GM19467 (cell line): ENCODE measurements around the gene RET.
"Not testable (repeated sequence)": the region's sequence is repeated elsewhere in the genome, so short reads cannot be mapped to it uniquely, and the experiment has no call there.

Experiments used
- ATAC-seq: cut with Tn5 transposase; IDR thresholded peaks from one replicate; pipeline ENCODE4 v1.9.1; 2021; ENCODE audit warnings: mild to moderate bottlenecking, moderate library complexity; ENCODE audit not compliant: unreplicated experiment

Gene RET

GRCh38 chr10:43131906-43132305 is 55.0 kb downstream of the RET start:
- ATAC-seq, result no peak

DNA sequence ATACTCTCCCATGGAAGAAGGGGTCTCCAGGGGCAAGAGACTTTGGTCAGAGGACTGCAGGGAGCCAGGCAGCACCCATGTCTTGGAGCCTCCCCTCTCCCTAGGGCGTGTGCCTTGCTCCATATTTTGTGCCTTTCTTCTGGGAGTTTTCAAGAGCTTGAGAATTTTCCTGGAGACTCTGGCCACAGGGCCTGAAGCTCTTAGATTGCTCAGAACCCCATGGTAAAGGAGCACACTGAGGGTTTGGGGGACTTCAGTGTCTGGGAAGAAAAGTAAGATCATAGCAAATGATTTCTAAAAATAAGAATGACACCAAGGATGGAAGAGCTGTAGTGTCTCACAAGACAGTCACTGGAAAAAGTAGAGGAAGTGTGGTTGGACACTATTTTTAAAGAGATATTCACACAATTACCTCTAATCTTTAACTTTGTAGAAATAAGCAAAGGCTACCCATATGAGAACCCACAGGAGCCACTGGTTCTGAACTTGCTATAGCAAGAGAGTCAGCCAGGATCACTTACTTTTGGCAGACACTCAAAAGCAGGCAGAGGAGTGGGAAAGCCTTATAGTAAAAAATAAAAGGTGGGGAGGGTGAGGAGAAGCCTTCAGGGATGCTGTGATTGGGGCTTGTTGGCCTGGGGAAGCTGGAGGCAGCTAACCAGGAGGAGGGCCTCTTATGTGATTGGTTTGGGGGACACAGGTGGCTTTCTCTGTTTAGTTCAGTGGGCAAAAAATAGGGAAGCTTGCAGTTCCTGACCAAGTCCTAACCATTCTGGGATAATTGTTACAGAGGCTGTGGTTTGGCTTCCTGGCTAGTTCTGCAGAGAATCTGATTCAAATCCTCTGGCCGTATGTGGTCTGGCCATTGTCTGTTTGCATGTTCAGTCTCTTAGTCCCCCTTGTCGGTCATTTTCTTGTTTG is 56.3 kb downstream of the RET start:
- ATAC-seq, result no peak

DNA sequence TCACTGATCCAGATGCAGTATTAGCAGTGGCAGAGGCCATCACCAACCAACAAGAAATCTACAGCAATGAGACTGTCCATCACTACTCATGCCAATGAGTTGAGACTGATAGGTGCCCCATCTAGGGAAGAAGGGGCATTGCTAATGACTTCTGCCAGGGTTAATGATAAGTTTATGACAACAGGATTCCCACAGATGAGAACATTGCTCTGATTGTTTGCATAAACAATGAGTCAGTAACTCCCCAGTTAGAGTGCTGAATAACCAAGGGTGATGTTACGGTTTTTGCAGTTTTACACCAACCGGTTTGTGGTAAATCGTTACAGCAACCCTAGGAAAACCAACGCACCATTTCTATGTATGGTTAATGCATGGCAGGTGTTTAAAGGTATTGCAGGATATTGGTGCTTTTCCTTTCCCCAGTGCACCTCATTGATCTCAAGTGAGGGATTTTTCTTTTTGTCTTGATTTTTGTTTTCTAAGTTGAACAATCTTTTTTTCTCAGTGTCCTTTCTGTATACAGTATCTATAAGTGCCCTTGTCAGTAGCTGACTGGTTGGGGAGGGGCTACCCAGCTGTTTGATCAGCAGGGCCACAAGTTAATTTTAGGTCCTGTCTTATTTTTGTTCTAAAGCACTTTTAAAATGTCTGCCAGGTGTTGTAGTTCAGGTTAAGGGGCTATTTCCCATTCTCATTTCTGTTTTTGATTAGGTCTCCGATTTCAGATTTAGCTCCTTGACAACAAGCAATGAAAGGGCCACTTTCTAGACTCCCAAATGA is 57.4 kb downstream of the RET start:
- ATAC-seq, result no peak

DNA sequence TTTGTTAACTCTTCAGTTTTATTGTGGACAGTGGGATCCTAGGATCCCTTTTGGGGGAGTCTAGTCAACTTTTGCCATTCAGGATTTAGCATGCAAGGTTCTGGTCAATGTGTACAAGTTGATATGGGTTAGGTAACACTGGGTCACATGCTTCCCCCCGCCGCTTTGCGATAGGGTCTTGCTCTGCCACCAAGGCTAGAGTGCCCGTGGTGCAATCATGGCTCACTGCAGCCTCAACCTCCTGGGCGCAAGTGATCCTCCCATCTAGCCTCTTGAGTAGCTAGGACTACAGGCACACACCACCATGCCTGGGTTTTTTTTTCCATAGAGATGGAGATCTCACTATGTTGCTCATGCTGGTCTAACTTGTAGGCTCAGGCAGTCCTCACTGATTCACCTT is 58.2 kb downstream of the RET start:
- no peak for ATAC-seq

DNA sequence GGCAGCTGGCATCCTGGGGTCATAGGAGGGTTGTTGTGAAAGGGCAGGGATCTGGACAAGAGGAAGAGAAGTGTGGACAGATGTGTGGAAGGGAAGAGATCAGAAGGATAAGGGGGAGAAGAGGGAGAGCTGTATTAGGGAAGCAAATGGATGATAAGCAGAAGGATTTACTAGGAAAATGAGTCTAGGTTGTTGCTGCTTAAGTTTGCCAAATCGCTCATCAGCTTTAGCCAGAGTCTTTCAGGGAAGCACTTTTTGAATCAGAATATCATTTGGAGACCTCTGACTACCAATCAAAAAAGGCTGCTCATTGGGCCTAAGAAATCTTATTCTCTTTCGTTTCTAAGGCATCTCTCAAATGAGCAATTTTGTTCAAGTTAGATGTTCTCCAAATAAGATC is 58.8 kb downstream of the RET start:
- ATAC-seq, result no peak

DNA sequence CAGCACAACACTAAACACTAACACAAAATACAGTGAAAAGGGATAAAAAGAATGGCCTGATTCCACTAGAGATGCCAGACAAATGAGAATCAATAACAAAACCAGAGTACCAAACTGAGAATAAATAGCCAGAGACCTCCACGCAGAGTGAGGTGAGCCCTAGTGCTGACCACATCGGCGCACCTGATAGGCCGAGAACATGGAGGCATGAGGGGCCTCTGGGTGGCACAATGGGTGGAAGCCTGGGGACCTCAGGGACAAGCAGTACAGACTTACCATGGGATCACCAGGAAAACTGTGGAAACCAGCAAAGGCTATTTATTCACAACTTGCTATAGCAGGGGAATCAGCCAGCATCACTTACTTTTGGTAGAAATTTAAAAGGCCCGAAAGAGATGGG is 59.6 kb downstream of the RET start:
- ATAC-seq, result no peak

DNA sequence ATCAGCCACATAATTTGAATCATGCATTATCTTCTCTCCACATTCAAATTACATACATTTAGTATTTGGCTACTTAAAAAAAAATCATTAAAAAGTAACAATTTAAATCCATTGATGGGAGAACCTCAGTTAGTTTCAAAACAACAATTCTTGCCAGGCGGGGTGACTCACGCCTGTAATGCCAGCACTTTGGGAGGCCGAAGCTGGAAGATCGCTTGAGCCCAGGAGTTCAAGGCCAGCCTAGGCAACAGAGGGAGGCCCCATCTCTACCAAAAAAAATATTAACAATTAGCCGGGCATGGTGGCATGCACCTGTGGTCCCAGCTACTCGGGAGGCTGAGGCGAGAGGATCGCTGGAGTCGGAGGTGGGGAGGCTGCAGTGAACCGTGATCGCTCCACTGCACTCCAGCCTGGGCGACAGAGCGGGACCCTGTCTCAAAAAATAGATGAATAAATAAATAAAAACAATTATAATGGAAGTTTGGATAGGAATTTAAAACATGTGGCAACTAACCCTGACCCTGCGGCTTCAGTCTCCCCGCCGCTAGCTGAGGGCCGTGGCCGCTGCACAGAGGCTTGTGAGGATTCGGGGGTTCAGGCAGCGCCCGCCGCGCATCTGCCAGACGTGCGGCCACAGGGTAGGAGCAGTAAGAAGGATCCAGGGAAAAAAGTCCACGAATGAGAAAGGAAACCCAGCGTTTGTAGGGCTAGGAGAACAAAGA is 60.3 kb downstream of the RET start:
- no peak for ATAC-seq

GRCh38 chr10:43137717-43138020 is 60.8 kb downstream of the RET start:
- no peak for ATAC-seq

GRCh38 chr10:43138021-43138756 is 61.3 kb downstream of the RET start, which contains the start of gene CSGALNACT2:
Gene CSGALNACT2 (plus strand): TSS chr10:43138445. CDS start chr10:43155150, 16,705 bp downstream.
- peak; percentile 68 for ATAC-seq

DNA sequence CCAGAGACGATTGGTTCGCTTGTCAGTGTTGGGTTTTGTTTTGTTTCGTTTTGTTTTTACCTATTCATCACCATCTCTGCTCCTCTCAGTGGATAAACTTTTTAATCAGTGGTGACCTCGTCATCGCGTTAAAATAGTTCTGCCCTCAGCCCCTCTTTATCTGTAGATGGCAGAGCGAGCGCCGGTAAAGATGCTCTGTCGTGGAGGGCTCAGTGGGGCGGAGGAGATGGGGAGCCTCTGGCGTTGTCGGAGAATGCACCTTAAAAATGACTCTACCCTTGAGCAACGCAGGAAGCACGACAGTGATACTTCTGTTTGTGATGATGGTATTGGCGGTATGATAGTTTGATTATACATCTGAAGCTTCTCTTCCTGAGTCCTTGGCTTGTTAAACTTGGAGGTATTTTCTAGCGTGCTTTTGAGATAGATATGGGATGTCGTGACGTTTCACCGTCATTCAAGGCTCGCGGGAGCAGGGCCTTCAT is 61.9 kb downstream of the RET start:
- peak; percentile 32 for ATAC-seq

GRCh38 chr10:43141421-43141820 is 64.6 kb downstream of the RET start:
- no peak for ATAC-seq

- ATAC-seq, result no peak
These were observed 68.4 kb downstream of the RET start for GRCh38 chr10:43145311-43145710.

GRCh38 chr10:43145936-43146335 is 69.1 kb downstream of the RET start:
- not testable (repeated sequence) for ATAC-seq

DNA sequence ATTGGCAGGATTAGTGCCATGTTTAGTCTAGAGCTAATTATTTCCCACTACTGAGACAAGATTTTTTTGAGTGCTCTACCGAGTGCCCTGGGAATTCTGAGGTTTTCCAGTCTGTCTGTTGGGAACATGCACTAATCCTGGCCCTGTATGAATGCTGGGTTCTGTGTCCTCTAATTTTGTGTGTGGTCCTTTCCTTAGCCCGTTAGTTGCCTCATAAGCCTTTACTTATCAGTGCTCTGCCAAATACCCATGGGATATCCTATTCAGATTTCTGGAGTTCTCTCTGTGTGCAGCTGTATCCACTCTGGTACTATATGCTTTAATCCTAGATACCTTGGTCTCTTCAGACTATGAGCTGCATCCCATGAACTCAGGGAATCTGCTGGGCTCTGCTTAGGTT is 74.5 kb downstream of the RET start:
- no peak for ATAC-seq

DNA sequence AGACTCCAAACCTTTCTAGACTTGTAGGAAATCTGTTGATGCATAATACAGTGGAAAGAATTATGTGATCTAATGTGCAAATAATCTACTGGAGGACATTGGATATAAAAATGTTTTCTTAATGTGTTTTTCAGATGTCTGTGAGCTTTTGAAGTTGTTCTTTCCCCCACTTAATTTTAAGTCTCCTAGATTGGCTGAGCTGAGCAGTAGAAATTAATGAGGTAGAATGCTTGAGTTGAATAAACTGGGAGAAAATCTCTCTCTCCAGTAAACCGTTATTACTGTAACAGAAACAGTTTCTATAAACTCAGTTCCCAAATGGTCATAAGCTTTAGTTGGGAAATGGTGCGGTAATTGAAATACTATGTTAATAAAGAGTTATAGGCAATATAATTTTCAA is 77.0 kb downstream of the RET start:
- ATAC-seq, result no peak

DNA sequence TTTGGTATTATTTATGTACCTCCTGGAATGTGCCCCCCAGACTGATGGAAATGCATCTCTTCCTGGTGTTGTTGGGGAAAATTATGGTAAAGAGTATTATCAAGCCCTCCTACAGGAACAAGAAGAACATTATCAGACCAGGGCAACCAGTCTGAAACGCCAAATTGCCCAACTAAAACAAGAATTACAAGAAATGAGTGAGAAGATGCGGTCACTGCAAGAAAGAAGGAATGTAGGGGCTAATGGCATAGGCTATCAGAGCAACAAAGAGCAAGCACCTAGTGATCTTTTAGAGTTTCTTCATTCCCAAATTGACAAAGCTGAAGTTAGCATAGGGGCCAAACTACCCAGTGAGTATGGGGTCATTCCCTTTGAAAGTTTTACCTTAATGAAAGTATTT is 78.4 kb downstream of the RET start:
- no peak for ATAC-seq

DNA sequence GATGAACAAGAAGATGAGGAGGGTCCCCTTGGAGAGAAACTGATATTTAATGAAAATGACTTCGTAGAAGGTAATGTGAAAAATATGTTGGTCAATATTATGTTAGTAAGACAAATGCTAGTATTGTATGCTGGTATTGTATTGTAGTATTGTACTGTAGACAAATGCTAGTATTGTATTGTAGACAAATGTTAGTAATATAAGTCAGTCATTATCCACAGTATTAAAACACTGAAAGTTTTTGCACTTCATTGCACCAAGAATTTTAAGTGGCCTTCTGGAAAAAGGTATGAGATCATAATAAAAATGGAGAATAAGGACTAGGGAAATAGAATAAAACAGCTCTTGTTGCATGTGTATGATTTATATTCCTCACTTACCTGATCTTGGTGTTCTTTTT is 78.9 kb downstream of the RET start:
- ATAC-seq, result no peak

- ATAC-seq, result no peak
These were observed 79.9 kb downstream of the RET start for GRCh38 chr10:43156590-43157341.

DNA sequence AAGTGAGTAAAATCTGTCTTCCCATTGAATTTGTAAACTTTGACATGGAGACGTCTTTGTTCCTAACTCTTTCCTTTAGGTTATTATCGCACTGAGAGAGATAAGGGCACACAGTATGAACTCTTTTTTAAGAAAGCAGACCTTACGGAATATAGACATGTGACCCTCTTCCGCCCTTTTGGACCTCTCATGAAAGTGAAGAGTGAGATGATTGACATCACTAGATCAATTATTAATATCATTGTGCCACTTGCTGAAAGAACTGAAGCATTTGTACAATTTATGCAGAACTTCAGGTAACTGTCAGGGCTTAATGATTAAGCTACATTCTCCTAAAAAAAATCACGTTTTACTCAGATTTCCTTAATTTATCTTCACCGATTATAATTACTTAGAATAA is 81.8 kb downstream of the RET start:
- no peak for ATAC-seq
